Activated naive CD8-positive, alpha-beta T cell treated with anti-CD3 and anti-CD28 coated beads, Interleukin-2, amount 10 ng/mL, durations not matched to agents 7 days and 5 days (primary cell): Measurements from ENCODE around the gene SNX13. TPM values are rescaled to one million over a fixed set of nuclear protein-coding genes. Genes with fewer than 3 reads are reported as not detected.

Experiments used
- ATAC-seq: fragments of 150-1000 bp; cut with Tn5 transposase; one replicate; pipeline ENCODE4 v1.10.0; 2021; ENCODE audit warnings: low read depth, moderate library complexity
- POLR2A ChIA-PET: fragments of 350-600 bp; sonication (Branson Sonifier 250); formaldehyde crosslinking; loops from one replicate; lab custom pipeline; 2021; ENCODE audit warnings: antibody characterized with exemption; lab: Charles Lee
- DNase-seq: peaks from one replicate; pipeline ENCODE4 v3.0.0; 2021
- H3K27ac Mint-ChIP-seq: one replicate; pipeline ENCODE4 v1.8.0; 2022; ENCODE audit warnings: mild to moderate bottlenecking, mixed read lengths
- H3K27me3 Mint-ChIP-seq: one replicate; pipeline ENCODE4 v1.8.0; 2022; ENCODE audit warnings: mild to moderate bottlenecking, moderate library complexity, mixed read lengths
- H3K36me3 Mint-ChIP-seq: one replicate; pipeline ENCODE4 v1.8.0; 2021; ENCODE audit warnings: mild to moderate bottlenecking, mixed read lengths
- H3K4me1 Mint-ChIP-seq: one replicate; pipeline ENCODE4 v1.8.0; 2021; ENCODE audit warnings: mixed read lengths
- H3K4me3 Mint-ChIP-seq: one replicate; pipeline ENCODE4 v1.8.0; 2022; ENCODE audit warnings: mild to moderate bottlenecking, moderate library complexity, mixed read lengths
- H3K9me3 Mint-ChIP-seq: one replicate; pipeline ENCODE4 v1.8.0; 2021; ENCODE audit warnings: mixed read lengths
- total RNA-seq, 2 experiments: library from RNA; stranded (reverse); gene quantifications; one replicate each; pipeline ENCODE4 v1.2.3, GENCODE V29; 2021

The SNX13 gene
- total RNA-seq, 2 experiments from 2014 or later, result 29.3 to 35.1 TPM

- H3K4me1 Mint-ChIP-seq, result no peaks in the 10 kb centered on the region
- DNase-seq (no peak), ATAC-seq (no peak)
- POLR2A ChIA-PET, result no interaction called here
- no peak overlapping the region for H3K27ac Mint-ChIP-seq
- H3K4me3 Mint-ChIP-seq, result no peak overlapping the region
- peaks cover 21% of the 10 kb centered on the region for H3K36me3 Mint-ChIP-seq
- no peaks in the 10 kb centered on the region for H3K9me3 Mint-ChIP-seq
- no peaks in the 10 kb centered on the region for H3K27me3 Mint-ChIP-seq
Measured at GRCh38 chr7:17882685-17883084, 57.6 kb downstream of the SNX13 start.

- POLR2A ChIA-PET, result no interaction called here
- peaks cover 15% of the 10 kb centered on the region for H3K36me3 Mint-ChIP-seq
- ATAC-seq, result no peak
Measured at GRCh38 chr7:17879075-17879661, 61.1 kb downstream of the SNX13 start.

GRCh38 chr7:17878627-17879026 is 61.7 kb downstream of the SNX13 start:
- Mint-ChIP-seq H3K9me3 (no peaks in the 10 kb centered on the region), H3K4me3 (no peak overlapping the region), H3K27ac (no peak overlapping the region), H3K36me3 (peaks cover 15% of the 10 kb centered on the region), H3K27me3 (no peaks in the 10 kb centered on the region), H3K4me1 (no peaks in the 10 kb centered on the region)
- POLR2A ChIA-PET, result no interaction called here
- DNase-seq, result no peak
- no peak for ATAC-seq

More at GRCh38 chr7:17879075-17879661, 61.1 kb downstream of the SNX13 start:
- H3K27ac Mint-ChIP-seq, result no peak overlapping the region
- no peaks in the 10 kb centered on the region for H3K9me3 Mint-ChIP-seq
- DNase-seq, result no peak
- no peak overlapping the region for H3K4me3 Mint-ChIP-seq
- no peaks in the 10 kb centered on the region for H3K4me1 Mint-ChIP-seq
- no peaks in the 10 kb centered on the region for H3K27me3 Mint-ChIP-seq

GRCh38 chr7:17871815-17872533 is 68.3 kb downstream of the SNX13 start:
- H3K36me3 Mint-ChIP-seq, result peaks cover 37% of the 10 kb centered on the region

DNA sequence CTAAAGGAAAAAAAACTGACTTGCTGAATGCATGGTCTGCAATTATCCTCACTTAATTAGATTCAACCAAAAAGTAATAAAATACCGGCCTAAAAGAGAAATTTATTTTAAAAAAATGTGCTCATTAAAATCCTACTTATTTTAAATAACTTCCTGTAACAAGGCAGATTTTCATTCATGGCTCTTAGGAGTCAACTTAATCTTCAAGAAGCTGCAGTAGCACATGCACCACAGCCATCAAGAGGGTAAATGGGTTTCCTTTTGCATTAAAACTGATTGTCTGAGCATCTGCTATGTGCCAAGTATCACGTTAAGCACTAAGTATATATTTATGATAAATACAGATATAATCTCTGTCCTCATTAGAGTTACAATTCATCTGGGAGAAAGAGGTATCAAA is 69.9 kb downstream of the SNX13 start:
- no peak for ATAC-seq
- H3K4me3 Mint-ChIP-seq, result no peak overlapping the region
- peaks cover 7% of the 10 kb centered on the region for H3K9me3 Mint-ChIP-seq
- POLR2A ChIA-PET, result no interaction called here
- no peak overlapping the region for H3K27ac Mint-ChIP-seq
- peaks cover 2% of the 10 kb centered on the region for H3K4me1 Mint-ChIP-seq
- H3K36me3 Mint-ChIP-seq, result peaks cover 46% of the 10 kb centered on the region
- DNase-seq, result no peak
- no peaks in the 10 kb centered on the region for H3K27me3 Mint-ChIP-seq

More at GRCh38 chr7:17871815-17872533, 68.3 kb downstream of the SNX13 start:
- Mint-ChIP-seq H3K9me3 (peaks cover 2% of the 10 kb centered on the region), H3K4me1 (peaks cover 2% of the 10 kb centered on the region), H3K27ac (no peak overlapping the region), H3K27me3 (no peaks in the 10 kb centered on the region), H3K4me3 (no peak overlapping the region)
- POLR2A ChIA-PET, result no interaction called here
- DNase-seq (no peak), ATAC-seq (no peak)

GRCh38 chr7:17863809-17864143 is 76.5 kb downstream of the SNX13 start:
- no peaks in the 10 kb centered on the region for H3K4me1 Mint-ChIP-seq
- H3K36me3 Mint-ChIP-seq, result peaks cover 49% of the 10 kb centered on the region
- H3K27ac Mint-ChIP-seq, result no peak overlapping the region
- no peaks in the 10 kb centered on the region for H3K27me3 Mint-ChIP-seq
- ATAC-seq (no peak), DNase-seq (no peak)
- POLR2A ChIA-PET, result no interaction called here
- no peak overlapping the region for H3K4me3 Mint-ChIP-seq
- peaks cover 6% of the 10 kb centered on the region for H3K9me3 Mint-ChIP-seq

DNA sequence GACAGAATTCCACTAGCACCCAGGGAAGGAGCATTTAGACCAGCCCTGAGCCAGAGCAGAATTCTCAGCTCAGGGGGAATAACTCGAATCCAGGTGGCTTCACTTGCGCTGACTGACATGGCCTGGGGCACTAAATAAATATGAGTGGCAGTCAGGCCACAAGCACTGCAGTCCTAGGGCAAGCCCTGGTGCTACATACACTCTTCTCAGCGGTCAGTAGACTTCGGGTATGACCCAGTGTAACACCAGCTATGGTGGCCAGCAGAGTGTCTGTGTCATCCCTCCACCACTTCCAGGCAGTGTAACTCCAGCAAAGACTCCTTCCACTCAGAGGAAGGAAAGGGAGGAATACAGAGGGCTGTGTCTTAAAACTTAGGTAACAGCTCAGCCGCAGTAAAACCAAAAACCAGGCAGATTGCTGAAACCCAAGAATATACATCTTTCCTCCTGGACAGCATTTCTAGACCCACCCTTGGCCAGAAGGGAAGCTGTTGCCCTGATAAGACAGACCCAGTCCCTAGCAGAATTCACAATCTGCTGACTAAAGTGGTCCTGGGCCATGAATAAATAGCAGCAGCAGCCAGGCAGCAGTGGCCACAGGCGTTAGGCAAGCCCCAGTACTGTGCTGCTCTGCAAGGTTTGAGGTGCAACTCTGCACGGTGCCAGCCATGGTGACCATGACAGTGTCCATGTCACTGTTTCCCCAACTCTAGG is 77.0 kb downstream of the SNX13 start:
- Mint-ChIP-seq H3K27me3 (no peaks in the 10 kb centered on the region), H3K4me1 (no peaks in the 10 kb centered on the region), H3K4me3 (no peak overlapping the region), H3K9me3 (peaks cover 6% of the 10 kb centered on the region), H3K36me3 (peaks cover 51% of the 10 kb centered on the region), H3K27ac (no peak overlapping the region)
- POLR2A ChIA-PET, result no interaction called here
- ATAC-seq (no peak), DNase-seq (no peak)

DNA sequence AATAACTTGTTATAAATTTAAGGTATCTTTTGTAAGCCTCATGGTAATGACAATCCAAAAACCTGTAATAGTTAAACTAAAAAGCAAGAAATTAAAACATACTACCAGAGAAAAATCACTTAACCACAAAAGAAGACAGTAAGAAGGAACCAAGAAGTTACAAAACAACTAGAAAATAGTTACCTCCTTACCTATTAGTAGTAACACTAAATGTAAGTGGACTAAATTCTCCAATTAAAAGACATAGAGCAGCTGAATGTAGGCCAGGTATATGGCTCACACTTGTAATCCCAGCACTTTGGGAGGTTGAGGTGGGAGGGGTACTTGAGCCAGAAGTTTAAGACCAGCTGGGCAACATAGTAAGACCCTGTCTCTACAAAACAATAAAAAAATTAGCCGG is 84.0 kb downstream of the SNX13 start:
- H3K27me3 Mint-ChIP-seq, result no peaks in the 10 kb centered on the region
- ATAC-seq, result no peak
- peaks cover 49% of the 10 kb centered on the region for H3K36me3 Mint-ChIP-seq
- POLR2A ChIA-PET, result no interaction called here
- H3K4me3 Mint-ChIP-seq, result no peak overlapping the region
- H3K4me1 Mint-ChIP-seq, result peaks cover 14% of the 10 kb centered on the region
- H3K9me3 Mint-ChIP-seq, result peaks cover 4% of the 10 kb centered on the region
- no peak for DNase-seq
- no peak overlapping the region for H3K27ac Mint-ChIP-seq

DNA sequence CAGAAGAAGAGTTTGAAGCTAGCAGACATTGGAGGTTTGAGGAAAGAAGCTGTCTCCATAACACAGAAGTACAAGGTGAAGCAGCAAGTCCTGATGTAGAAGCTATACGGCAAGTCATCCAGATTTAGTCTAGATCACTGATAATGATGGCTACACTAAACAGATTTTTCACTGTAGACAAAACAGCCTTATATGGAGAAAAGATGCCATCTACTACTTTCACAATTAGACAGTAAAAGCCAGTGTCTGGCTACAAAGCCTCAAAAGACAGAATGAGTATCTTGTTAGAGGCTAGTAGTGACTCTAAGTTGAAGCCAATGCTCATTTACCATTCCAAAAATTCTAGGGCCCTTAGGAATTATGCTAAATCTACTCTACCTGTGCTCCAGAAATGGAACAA is 85.1 kb downstream of the SNX13 start:
- H3K4me1 Mint-ChIP-seq, result peaks cover 14% of the 10 kb centered on the region
- POLR2A ChIA-PET, result no interaction called here
- H3K27me3 Mint-ChIP-seq, result no peaks in the 10 kb centered on the region
- ATAC-seq (no peak), DNase-seq (no peak)
- H3K36me3 Mint-ChIP-seq, result peaks cover 48% of the 10 kb centered on the region
- H3K4me3 Mint-ChIP-seq, result no peak overlapping the region
- no peak overlapping the region for H3K27ac Mint-ChIP-seq
- peaks cover 4% of the 10 kb centered on the region for H3K9me3 Mint-ChIP-seq

DNA sequence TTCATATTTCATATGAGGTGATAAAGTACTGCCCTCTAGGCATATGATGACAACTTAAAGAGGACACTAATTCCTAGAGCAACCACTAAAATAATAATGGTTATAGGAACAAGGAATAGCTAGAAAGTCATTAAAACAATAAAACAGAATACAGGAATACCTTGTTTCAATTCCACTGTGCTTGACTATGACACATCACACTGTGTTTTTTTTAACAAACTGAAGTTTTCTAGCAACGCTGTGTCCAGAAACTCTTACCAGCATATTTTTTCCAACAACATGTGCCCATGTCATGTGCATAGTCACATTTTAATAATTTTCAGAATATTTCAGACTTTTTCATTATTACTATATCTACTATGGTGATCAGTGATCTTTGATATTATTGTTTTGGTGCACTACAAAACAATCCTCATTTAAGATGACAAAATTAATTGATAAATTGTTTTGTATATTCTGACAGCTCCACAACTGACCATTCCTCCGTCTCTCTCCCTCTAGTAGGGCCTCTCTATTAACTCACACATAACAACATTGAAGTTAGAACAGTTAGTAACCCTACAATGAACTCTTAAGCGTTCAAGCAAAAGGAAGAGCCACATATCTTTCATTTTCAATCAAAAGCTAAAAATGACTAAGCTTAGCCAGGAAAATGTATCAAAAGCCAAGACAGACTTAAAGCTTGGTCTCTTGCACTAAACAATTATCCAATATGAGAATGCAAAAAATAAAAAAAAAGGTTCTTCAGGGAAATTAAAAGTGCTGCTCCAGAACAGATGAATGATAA is 85.8 kb downstream of the SNX13 start:
- Mint-ChIP-seq H3K27ac (no peak overlapping the region), H3K4me1 (peaks cover 14% of the 10 kb centered on the region), H3K36me3 (peaks cover 45% of the 10 kb centered on the region), H3K4me3 (no peak overlapping the region), H3K9me3 (peaks cover 4% of the 10 kb centered on the region), H3K27me3 (no peaks in the 10 kb centered on the region)
- no peak for ATAC-seq
- no peak for DNase-seq
- POLR2A ChIA-PET, result no interaction called here

GRCh38 chr7:17852361-17852760 is 87.9 kb downstream of the SNX13 start:
- Mint-ChIP-seq H3K4me3 (no peak overlapping the region), H3K27me3 (no peaks in the 10 kb centered on the region), H3K4me1 (peaks cover 14% of the 10 kb centered on the region), H3K27ac (no peak overlapping the region), H3K9me3 (peaks cover 4% of the 10 kb centered on the region), H3K36me3 (peaks cover 46% of the 10 kb centered on the region)
- POLR2A ChIA-PET, result no interaction called here
- ATAC-seq (no peak), DNase-seq (no peak)

GRCh38 chr7:17849504-17849903 is 90.8 kb downstream of the SNX13 start:
- peaks cover 4% of the 10 kb centered on the region for H3K4me1 Mint-ChIP-seq
- H3K36me3 Mint-ChIP-seq, result peaks cover 32% of the 10 kb centered on the region
- H3K4me3 Mint-ChIP-seq, result no peak overlapping the region
- no peaks in the 10 kb centered on the region for H3K27me3 Mint-ChIP-seq
- H3K9me3 Mint-ChIP-seq, result peaks cover 1% of the 10 kb centered on the region
- no peak for DNase-seq
- H3K27ac Mint-ChIP-seq, result no peak overlapping the region
- no peak for ATAC-seq
- POLR2A ChIA-PET, result no interaction called here

GRCh38 chr7:17848516-17848915 is 91.8 kb downstream of the SNX13 start:
- peaks cover 36% of the 10 kb centered on the region for H3K36me3 Mint-ChIP-seq
- peaks cover 11% of the 10 kb centered on the region for H3K4me1 Mint-ChIP-seq
- POLR2A ChIA-PET, result no interaction called here
- H3K4me3 Mint-ChIP-seq, result no peak overlapping the region
- DNase-seq (no peak), ATAC-seq (no peak)
- peaks cover 1% of the 10 kb centered on the region for H3K9me3 Mint-ChIP-seq
- H3K27me3 Mint-ChIP-seq, result no peaks in the 10 kb centered on the region
- no peak overlapping the region for H3K27ac Mint-ChIP-seq
